ENCODE data around the gene MICOS13. TPM values are rescaled to one million over a fixed set of nuclear protein-coding genes. Genes with fewer than 3 reads are reported as not detected.

Gene MICOS13
- total and polyA plus RNA-seq, 8 donors = 11.0 to 171 (median 70.8) TPM

- intact Hi-C loops (cut with DNase I; ENCODE audit: low total_unique reads) = no loop called here
- DNase-seq = no peak
- peaks cover 55 to 71% (median 70%) of the 10 kb centered on the region in 4 donors for H3K36me3 ChIP-seq
Observed at GRCh38 chr19:5693195-5694166, 13.2 kb upstream of the MICOS13 start.

GRCh38 chr19:5692723-5693194 is 12.4 kb upstream of the MICOS13 start:
- H3K27ac ChIP-seq = peak overlapping the region in 1 of 5 donors; percentile 93
- no peaks in the 10 kb centered on the region for H3K9me3 ChIP-seq
- H3K27me3 ChIP-seq = no peaks in the 10 kb centered on the region
- TF ChIP-seq POLR2AphosphoS5 (IDR thresholded peaks at IDR 0.05) (no peak), POLR2A (IDR thresholded peaks at IDR 0.05) (no peak), CTCF (IDR thresholded peaks at IDR 0.05) (no peak), EP300 (IDR thresholded peaks at IDR 0.05) (no peak)
- peak overlapping the region in 1 of 4 donors; percentile 11 for H3K4me3 ChIP-seq
- WGBS, 5 donors = 58 to 78% (median 76%) methylated on average over 3 to 7 of the region's 7 CpGs
- intact Hi-C loops (cut with DNase I; ENCODE audit: low total_unique reads) = no loop called here
- DNase-seq = no peak
- H3K4me1 ChIP-seq = peaks cover 21 to 50% (median 39%) of the 10 kb centered on the region in 4 donors
- peaks cover 52 to 64% (median 63%) of the 10 kb centered on the region in 4 donors for H3K36me3 ChIP-seq

More at GRCh38 chr19:5693195-5694166, 13.2 kb upstream of the MICOS13 start:
- H3K4me3 ChIP-seq = peak overlapping the region in 1 of 4 donors; percentile 11
- H3K4me1 ChIP-seq = peaks cover 21 to 48% (median 39%) of the 10 kb centered on the region in 4 donors
- no peaks in the 10 kb centered on the region for H3K27me3 ChIP-seq
- H3K9me3 ChIP-seq = no peaks in the 10 kb centered on the region
- peak overlapping the region in 1 of 5 donors; percentile 93 for H3K27ac ChIP-seq
- TF ChIP-seq POLR2AphosphoS5 (IDR thresholded peaks at IDR 0.05) (peak in 1 of 3 donors; percentile 3), EP300 (IDR thresholded peaks at IDR 0.05) (no peak)
- 75 to 83% (median 80%) methylated on average over 29 to 39 of the region's 39 CpGs for WGBS, 5 donors

GRCh38 chr19:5691822-5692722 is 11.8 kb upstream of the MICOS13 start:
- no peaks in the 10 kb centered on the region for H3K9me3 ChIP-seq
- peak overlapping the region; percentile 77 to 95 (median 93) for H3K27ac ChIP-seq
- no peak for TF ChIP-seq CTCF (IDR thresholded peaks at IDR 0.05)
- no peak for TF ChIP-seq POLR2A (IDR thresholded peaks at IDR 0.05)
- no peak for TF ChIP-seq POLR2AphosphoS5 (IDR thresholded peaks at IDR 0.05)
- no peak for TF ChIP-seq EP300 (IDR thresholded peaks at IDR 0.05)
- H3K27me3 ChIP-seq = no peaks in the 10 kb centered on the region
- DNase-seq = no peak
- peaks cover 28 to 57% (median 44%) of the 10 kb centered on the region in 4 donors for H3K4me1 ChIP-seq
- intact Hi-C loops (cut with DNase I; ENCODE audit: low total_unique reads) = no loop called here
- peaks cover 52 to 57% (median 57%) of the 10 kb centered on the region in 4 donors for H3K36me3 ChIP-seq
- WGBS, 5 donors = 40 to 59% (median 42%) methylated on average over 24 to 42 of the region's 42 CpGs
- peak overlapping the region; percentile 71 to 88 (median 78) for H3K4me3 ChIP-seq

GRCh38 chr19:5690955-5691821 is 10.9 kb upstream of the MICOS13 start:
- Histone ChIP-seq H3K4me3 (peak overlapping the region; percentile 71 to 88 (median 78)), H3K27me3 (no peaks in the 10 kb centered on the region), H3K4me1 (peaks cover 31 to 65% (median 53%) of the 10 kb centered on the region in 4 donors), H3K9me3 (no peaks in the 10 kb centered on the region), H3K27ac (peak overlapping the region; percentile 77 to 95 (median 93)), H3K36me3 (peaks cover 45 to 48% (median 48%) of the 10 kb centered on the region in 4 donors)
- TF ChIP-seq EP300 (IDR thresholded peaks at IDR 0.05) (no peak), POLR2A (IDR thresholded peaks at IDR 0.05) (no peak), CTCF (IDR thresholded peaks at IDR 0.05) (no peak), POLR2AphosphoS5 (IDR thresholded peaks at IDR 0.05) (peak in 1 of 3 donors; percentile 15)
- 2% methylated on average over 28 to 54 of the region's 54 CpGs for WGBS, 5 donors
- DNase-seq = peak; percentile 66 to 85
- intact Hi-C loops (cut with DNase I; ENCODE audit: low total_unique reads) = no loop called here
